Gastroesophageal sphincter (tissue), 3 donors: Measurements from ENCODE around the gene CLEC7A.

Experiments
- CTCF ChIP-seq, 4 experiments: fragments of 200-600 bp in 2 of 4; fragments of 450-650 bp in 2 of 4; sonication (generic) in 1 of 4; IDR thresholded peaks; one replicate each; pipeline ENCODE4 v1.5.1; 2017 to 2019; ENCODE audit warnings: antibody characterized with exemption in 4 of 4, mild to moderate bottlenecking in 2 of 4, moderate library complexity in 2 of 4
- POLR2A ChIP-seq, 2 donors: fragments of 450-650 bp; IDR thresholded peaks; one replicate each; pipeline ENCODE4 v1.6.1; 2017; ENCODE audit warnings: antibody characterized with exemption in 2 of 2, mild to moderate bottlenecking in 2 of 2, moderate library complexity in 1 of 2
- POLR2AphosphoS5 ChIP-seq: sonication (generic); formaldehyde crosslinking; IDR thresholded peaks from one replicate; pipeline ENCODE4 v1.6.1; 2017; ENCODE audit warnings: antibody characterized with exemption

DNA sequence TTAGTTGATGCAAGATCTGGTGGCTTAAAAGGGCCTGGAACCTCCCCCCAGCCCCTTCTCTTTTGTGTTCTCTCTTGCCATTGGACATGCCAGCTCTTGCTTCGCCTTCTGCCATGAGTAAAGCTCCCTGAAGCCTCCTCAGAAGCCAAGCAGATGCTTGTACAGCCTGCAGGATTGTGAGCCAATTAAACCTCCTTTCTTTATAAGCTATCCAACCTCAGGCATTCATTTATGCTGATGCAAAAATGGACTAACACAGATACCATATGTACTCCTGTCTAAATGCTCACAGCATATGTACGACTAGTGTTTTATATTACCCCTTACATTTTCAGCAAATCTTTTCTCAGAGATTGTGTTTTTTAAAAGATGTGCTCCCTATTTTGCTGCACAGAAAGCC lies 57.9 kb downstream of the CLEC7A start:
- no peak for TF ChIP-seq CTCF (IDR thresholded peaks at IDR 0.05)
- TF ChIP-seq POLR2AphosphoS5: no peak
- no peak for TF ChIP-seq POLR2A (IDR thresholded peaks at IDR 0.05)
